ENCODE data around the gene KLRC2.

DNA sequence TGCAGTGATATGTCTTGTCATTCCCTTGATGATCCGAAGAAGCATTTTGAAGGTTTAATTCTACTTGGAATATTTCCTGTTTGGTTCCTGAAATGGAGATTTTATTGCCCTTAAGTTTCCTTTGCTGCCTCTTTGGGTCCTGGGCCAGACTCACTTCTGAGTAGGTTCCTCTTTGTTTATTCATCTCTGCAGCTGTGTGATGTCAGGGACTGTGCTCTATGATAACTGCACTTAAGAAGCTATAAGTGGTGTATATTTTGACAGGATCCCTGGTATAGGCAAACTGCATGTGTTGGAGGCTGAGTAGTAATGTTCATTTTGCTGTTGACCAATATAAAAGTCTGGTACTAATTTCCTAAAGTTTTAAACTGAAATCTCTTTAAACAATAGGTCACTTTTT is 26.4 kb downstream of the KLRC2 start, which contains the start of gene KLRC4:
- TF ChIP-seq, protein P1, sequence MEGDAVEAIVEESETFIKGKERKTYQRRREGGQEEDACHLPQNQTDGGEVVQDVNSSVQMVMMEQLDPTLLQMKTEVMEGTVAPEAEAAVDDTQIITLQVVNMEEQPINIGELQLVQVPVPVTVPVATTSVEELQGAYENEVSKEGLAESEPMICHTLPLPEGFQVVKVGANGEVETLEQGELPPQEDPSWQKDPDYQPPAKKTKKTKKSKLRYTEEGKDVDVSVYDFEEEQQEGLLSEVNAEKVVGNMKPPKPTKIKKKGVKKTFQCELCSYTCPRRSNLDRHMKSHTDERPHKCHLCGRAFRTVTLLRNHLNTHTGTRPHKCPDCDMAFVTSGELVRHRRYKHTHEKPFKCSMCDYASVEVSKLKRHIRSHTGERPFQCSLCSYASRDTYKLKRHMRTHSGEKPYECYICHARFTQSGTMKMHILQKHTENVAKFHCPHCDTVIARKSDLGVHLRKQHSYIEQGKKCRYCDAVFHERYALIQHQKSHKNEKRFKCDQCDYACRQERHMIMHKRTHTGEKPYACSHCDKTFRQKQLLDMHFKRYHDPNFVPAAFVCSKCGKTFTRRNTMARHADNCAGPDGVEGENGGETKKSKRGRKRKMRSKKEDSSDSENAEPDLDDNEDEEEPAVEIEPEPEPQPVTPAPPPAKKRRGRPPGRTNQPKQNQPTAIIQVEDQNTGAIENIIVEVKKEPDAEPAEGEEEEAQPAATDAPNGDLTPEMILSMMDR (conservative IDR thresholded peaks at IDR 0.05; ENCODE audit: low read depth, low read length) = no peak
- TF ChIP-seq EZH2 (IDR thresholded peaks at IDR 0.05; ENCODE audit: borderline replicate concordance, low read depth, low read length, poor library complexity, severe bottlenecking) = no peak
